ENCODE results near the gene CLDN24. TPM values are rescaled to one million over a fixed set of nuclear protein-coding genes. Genes with fewer than 3 reads are reported as not detected.

CLDN24 gene
- total and polyA plus RNA-seq, 2 donors (not counting 3 experiments of a cell fraction or from before 2014, with no cell fraction given), result not detected

DNA sequence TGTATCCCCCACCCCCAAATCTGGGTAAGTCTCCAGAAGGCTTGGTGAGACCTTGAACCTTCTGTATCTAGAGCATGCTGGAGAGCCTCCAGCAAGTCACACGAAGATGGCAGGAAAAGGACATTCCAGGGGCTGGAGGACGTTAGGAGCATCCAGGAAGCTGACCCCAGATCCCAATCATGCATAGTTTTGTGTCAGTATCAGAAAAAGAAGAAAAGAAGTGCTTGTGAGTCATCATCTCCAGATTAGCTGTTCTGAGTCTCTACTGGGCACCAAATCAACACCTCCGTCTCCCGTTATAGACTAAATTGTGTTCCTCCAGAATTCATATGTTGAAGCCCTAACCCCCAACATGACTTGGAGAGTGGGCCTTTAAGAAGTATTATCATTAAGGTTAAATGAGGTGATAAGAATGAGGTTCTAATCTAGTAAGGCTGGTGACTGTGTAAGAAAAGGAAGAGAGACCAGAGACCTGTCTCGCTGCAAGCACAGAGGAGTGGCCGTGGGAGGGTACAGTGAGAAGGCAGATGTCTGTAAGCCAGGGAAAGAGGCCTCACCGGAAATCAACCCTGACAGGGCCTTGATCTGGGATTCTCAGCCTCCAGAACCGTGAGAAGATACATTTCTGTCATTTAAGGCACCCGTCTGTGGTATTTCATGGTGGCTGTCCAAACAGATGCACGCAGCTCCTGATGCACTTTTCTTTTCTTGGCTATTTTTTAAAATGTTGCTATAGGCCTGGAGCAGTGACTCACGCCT, 38.1 kb upstream of the CLDN24 start:
- no peaks in the 10 kb centered on the region for H3K79me2 ChIP-seq (ENCODE audit: control insufficient read depth, insufficient read depth, low read length)
- TF ChIP-seq, protein P1, sequence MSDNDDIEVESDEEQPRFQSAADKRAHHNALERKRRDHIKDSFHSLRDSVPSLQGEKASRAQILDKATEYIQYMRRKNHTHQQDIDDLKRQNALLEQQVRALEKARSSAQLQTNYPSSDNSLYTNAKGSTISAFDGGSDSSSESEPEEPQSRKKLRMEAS (IDR thresholded peaks at IDR 0.05; ENCODE audit: insufficient read depth, insufficient read length), result no peak
- peak; percentile 73 for TF ChIP-seq GATA2 (IDR thresholded peaks at IDR 0.05; ENCODE audit: insufficient read depth, insufficient read length, low read depth, low read length)
- dilution Hi-C loops (cut with MboI; ENCODE audit: extremely low pct_ligation_motif_present, low sequenced_read_pairs), result no loop called here
- no TSS peak for BruUV-seq (replicated peaks)
- H4K20me1 ChIP-seq (replicated peaks; ENCODE audit: control insufficient read depth, extremely low read depth, insufficient read depth, low read length), result no peaks in the 10 kb centered on the region
- FAIRE-seq, result peak; percentile 55
- no peak for DNase-seq (ENCODE audit: low read depth, low spot score)
- POLR2A ChIA-PET, result no interaction called here
- intact Hi-C loops (cut with micrococcal nuclease), result no loop called here
- H3K9me3 ChIP-seq (replicated peaks; ENCODE audit: control insufficient read depth, insufficient read depth, low read length), result no peaks in the 10 kb centered on the region
- H3K36me3 ChIP-seq (ENCODE audit: control insufficient read depth in 2 of 2, extremely low read depth in 1 of 2, insufficient read depth in 2 of 2, low read length in 2 of 2), result no peaks in the 10 kb centered on the region
- peaks cover 14% of the 10 kb centered on the region for H3K4me1 ChIP-seq (ENCODE audit: control insufficient read depth, extremely low read depth, insufficient read depth, low read length)
- H3K9me1 ChIP-seq (replicated peaks; ENCODE audit: control insufficient read depth, extremely low read depth, insufficient read depth, low read length), result no peaks in the 10 kb centered on the region
- H3K9ac ChIP-seq (replicated peaks; ENCODE audit: extremely low read depth, insufficient read depth, low read length), result no peak overlapping the region
- no peak overlapping the region for H3K4me3 ChIP-seq (replicated peaks in 1 of 3; ENCODE audit: insufficient read depth in 1 of 3, low read depth in 1 of 3, low read length in 3 of 3)
- peaks cover 0 to 2% of the 10 kb centered on the region in 2 experiments for H3K27me3 ChIP-seq (ENCODE audit: control insufficient read depth in 2 of 2, insufficient read depth in 2 of 2, low read length in 2 of 2)
- no peak overlapping the region for H3K4me2 ChIP-seq (ENCODE audit: insufficient read depth, low read length)
- no peak overlapping the region for H3K27ac ChIP-seq (ENCODE audit: insufficient read depth, low read depth, low read length)
- no peak overlapping the region for H2AFZ ChIP-seq (ENCODE audit: low read depth, low read length)
- CTCF ChIA-PET, result no interaction called here

DNA sequence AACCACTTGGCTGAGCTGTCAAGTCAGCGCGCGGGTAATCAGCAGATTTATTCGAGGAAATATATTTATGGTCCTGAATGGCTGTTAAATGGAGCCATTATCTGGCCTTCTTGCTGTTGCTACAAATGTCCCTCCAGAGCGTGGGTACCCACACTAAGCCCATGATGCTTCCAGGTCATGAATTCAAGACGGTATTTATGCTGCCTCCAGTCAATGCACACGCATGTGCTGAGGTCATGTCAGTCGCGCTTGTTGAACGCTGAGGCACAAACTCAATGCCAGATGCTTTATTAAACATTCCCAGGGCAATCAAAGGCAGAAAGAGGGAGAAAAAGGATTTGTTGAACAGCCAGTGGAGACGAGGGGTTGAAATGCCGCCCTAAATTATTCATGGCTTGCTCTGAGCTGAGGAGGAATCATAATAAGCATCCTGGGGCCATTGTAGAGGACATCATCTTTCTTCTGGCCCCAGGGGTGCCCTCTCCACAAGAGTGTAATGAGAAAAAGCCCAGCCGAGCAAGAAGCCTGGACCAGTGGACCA, 36.1 kb upstream of the CLDN24 start:
- intact Hi-C loops (cut with micrococcal nuclease), result loop anchor here (5.0 kb wide), 1 partner anchor 144 kb away; no protein-coding TSS in a partner anchor
- Histone ChIP-seq H2AFZ (ENCODE audit: low read depth, low read length) (no peak overlapping the region), H3K36me3 (ENCODE audit: control insufficient read depth in 2 of 2, extremely low read depth in 1 of 2, insufficient read depth in 2 of 2, low read length in 2 of 2) (no peaks in the 10 kb centered on the region), H3K9me1 (replicated peaks; ENCODE audit: control insufficient read depth, extremely low read depth, insufficient read depth, low read length) (no peaks in the 10 kb centered on the region), H3K27ac (ENCODE audit: insufficient read depth, low read depth, low read length) (no peak overlapping the region), H3K27me3 (ENCODE audit: control insufficient read depth in 2 of 2, insufficient read depth in 2 of 2, low read length in 2 of 2) (peaks cover 0 to 2% of the 10 kb centered on the region in 2 experiments), H3K4me2 (ENCODE audit: insufficient read depth, low read length) (no peak overlapping the region), H4K20me1 (replicated peaks; ENCODE audit: control insufficient read depth, extremely low read depth, insufficient read depth, low read length) (no peaks in the 10 kb centered on the region), H3K4me3 (replicated peaks in 1 of 3; ENCODE audit: insufficient read depth in 1 of 3, low read depth in 1 of 3, low read length in 3 of 3) (no peak overlapping the region), H3K79me2 (ENCODE audit: control insufficient read depth, insufficient read depth, low read length) (no peaks in the 10 kb centered on the region), H3K4me1 (ENCODE audit: control insufficient read depth, extremely low read depth, insufficient read depth, low read length) (peaks cover 20% of the 10 kb centered on the region), H3K9me3 (replicated peaks; ENCODE audit: control insufficient read depth, insufficient read depth, low read length) (no peaks in the 10 kb centered on the region), H3K9ac (replicated peaks; ENCODE audit: extremely low read depth, insufficient read depth, low read length) (no peak overlapping the region)
- POLR2A ChIA-PET, result no interaction called here
- BruUV-seq (replicated peaks), result no TSS peak
- FAIRE-seq, result no peak
- TF ChIP-seq MYC (IDR thresholded peaks at IDR 0.05; ENCODE audit: low read depth, low read length) (no peak), EZH2 (IDR thresholded peaks at IDR 0.05; ENCODE audit: borderline replicate concordance, low read depth, low read length, severe bottlenecking) (no peak), FOS (IDR thresholded peaks at IDR 0.05; ENCODE audit: borderline replicate concordance, insufficient read depth, low read length) (no peak), POLR2A (IDR thresholded peaks at IDR 0.05; ENCODE audit: low read depth, low read length) (no peak), JUN (IDR thresholded peaks at IDR 0.05; ENCODE audit: borderline replicate concordance, insufficient read depth, insufficient read length, low read depth) (no peak), POLR2AphosphoS5 (IDR thresholded peaks at IDR 0.05; ENCODE audit: insufficient read depth, low read depth, low read length) (no peak), GATA2 (IDR thresholded peaks at IDR 0.05; ENCODE audit: insufficient read depth, insufficient read length, low read depth, low read length) (no peak)
- TF ChIP-seq, protein P1 (IDR thresholded peaks at IDR 0.05; ENCODE audit: insufficient read depth, insufficient read length), result no peak
- TF ChIP-seq, protein P2, sequence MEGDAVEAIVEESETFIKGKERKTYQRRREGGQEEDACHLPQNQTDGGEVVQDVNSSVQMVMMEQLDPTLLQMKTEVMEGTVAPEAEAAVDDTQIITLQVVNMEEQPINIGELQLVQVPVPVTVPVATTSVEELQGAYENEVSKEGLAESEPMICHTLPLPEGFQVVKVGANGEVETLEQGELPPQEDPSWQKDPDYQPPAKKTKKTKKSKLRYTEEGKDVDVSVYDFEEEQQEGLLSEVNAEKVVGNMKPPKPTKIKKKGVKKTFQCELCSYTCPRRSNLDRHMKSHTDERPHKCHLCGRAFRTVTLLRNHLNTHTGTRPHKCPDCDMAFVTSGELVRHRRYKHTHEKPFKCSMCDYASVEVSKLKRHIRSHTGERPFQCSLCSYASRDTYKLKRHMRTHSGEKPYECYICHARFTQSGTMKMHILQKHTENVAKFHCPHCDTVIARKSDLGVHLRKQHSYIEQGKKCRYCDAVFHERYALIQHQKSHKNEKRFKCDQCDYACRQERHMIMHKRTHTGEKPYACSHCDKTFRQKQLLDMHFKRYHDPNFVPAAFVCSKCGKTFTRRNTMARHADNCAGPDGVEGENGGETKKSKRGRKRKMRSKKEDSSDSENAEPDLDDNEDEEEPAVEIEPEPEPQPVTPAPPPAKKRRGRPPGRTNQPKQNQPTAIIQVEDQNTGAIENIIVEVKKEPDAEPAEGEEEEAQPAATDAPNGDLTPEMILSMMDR (IDR thresholded peaks at IDR 0.05; ENCODE audit: extremely low read depth in 1 of 2, insufficient read depth in 1 of 2, low read depth in 1 of 2, low read length in 2 of 2), result no peak
- dilution Hi-C loops (cut with MboI; ENCODE audit: extremely low pct_ligation_motif_present, low sequenced_read_pairs), result no loop called here
- DNase-seq (ENCODE audit: low read depth, low spot score), result no peak
- CTCF ChIA-PET, result interaction anchor here (1.7 kb wide), 1 partner anchor 49 kb away, joined by 5 read pairs; no protein-coding TSS in a partner anchor
